Stimulated activated CD4-positive, alpha-beta T cell treated with anti-CD3 and anti-CD28 coated beads, Interleukin-12 subunit alpha, Interleukin-12 subunit beta, amount 100 ng/mL, for 24 hours (primary cell): ENCODE results near the gene SHC1.

ENCODE experiments used
- DNase-seq, 2 experiments: peaks; one replicate each; pipeline ENCODE4 v3.0.0-alpha.2; 2020; ENCODE audit warnings: low read depth in 2 of 2

The SHC1 gene

GRCh38 chr1:154957091-154957657 is 13.4 kb downstream of the SHC1 start:
- no peak for DNase-seq

GRCh38 chr1:154956544-154956941 is 14.0 kb downstream of the SHC1 start:
- DNase-seq, result no peak

- peak; percentile 49 to 68 for DNase-seq
Observed at GRCh38 chr1:154955718-154956543, 14.6 kb downstream of the SHC1 start, which contains the start of gene PBXIP1. TSS of gene PBXIP1 (minus strand) at chr1:154956099. CDS start at chr1:154953721, 2,378 bp downstream.

- DNase-seq, result peak; percentile 57 to 68
Observed at GRCh38 chr1:154955039-154955717, 15.4 kb downstream of the SHC1 start.

GRCh38 chr1:154954541-154954940 is 16.0 kb downstream of the SHC1 start:
- no peak for DNase-seq

- no peak for DNase-seq
Observed at GRCh38 chr1:154953611-154954038, 16.9 kb downstream of the SHC1 start.

- no peak for DNase-seq
Observed at GRCh38 chr1:154952664-154953063, 17.9 kb downstream of the SHC1 start.

- peak; percentile 45 to 56 for DNase-seq
Observed at GRCh38 chr1:154951901-154952657, 18.5 kb downstream of the SHC1 start.

GRCh38 chr1:154948079-154948478 is 22.5 kb downstream of the SHC1 start:
- no peak for DNase-seq

GRCh38 chr1:154945962-154946850 is 24.3 kb downstream of the SHC1 start:
- DNase-seq, result no peak

- no peak for DNase-seq
Observed at GRCh38 chr1:154945160-154945961, 25.2 kb downstream of the SHC1 start.

- no peak for DNase-seq
Observed at GRCh38 chr1:154944401-154945159, 26.0 kb downstream of the SHC1 start.

- DNase-seq, result no peak
Observed at GRCh38 chr1:154943649-154944400, 26.7 kb downstream of the SHC1 start.

GRCh38 chr1:154941333-154942013 is 29.1 kb downstream of the SHC1 start:
- no peak for DNase-seq

- no peak for DNase-seq
Observed at GRCh38 chr1:154940651-154941194, 29.8 kb downstream of the SHC1 start.

- no peak for DNase-seq
Observed at GRCh38 chr1:154940213-154940560, 30.4 kb downstream of the SHC1 start.

- DNase-seq, result no peak
Observed at GRCh38 chr1:154938604-154939399, 31.7 kb downstream of the SHC1 start.
